Measurements from ENCODE around the gene RPL10A. TPM values are rescaled to one million over a fixed set of nuclear protein-coding genes. Genes with fewer than 3 reads are reported as not detected.

Gene RPL10A
- polyA plus RNA-seq, 4 donors: 724 to 2,603 (median 2,051) TPM

- Histone ChIP-seq H3K9me3 (ENCODE audit: control insufficient read depth in 2 of 2, insufficient read depth in 1 of 2, low read depth in 1 of 2, low read length in 1 of 2) (no peaks in the 10 kb centered on the region), H3K27ac (ENCODE audit: low read depth in 1 of 3, low read length in 2 of 3) (peak overlapping the region in 2 of 3 donors; percentile 32 to 73), H3K4me1 (ENCODE audit: control insufficient read depth in 3 of 3, insufficient read depth in 2 of 3, low read depth in 1 of 3, low read length in 2 of 3) (peaks cover 3 to 75% (median 9%) of the 10 kb centered on the region in 3 donors), H3K4me3 (ENCODE audit: low read depth in 1 of 3, low read length in 3 of 3) (no peak overlapping the region), H3K36me3 (ENCODE audit: control insufficient read depth in 3 of 3, insufficient read depth in 2 of 3, low read depth in 1 of 3, low read length in 3 of 3) (peaks cover 0 to 43% (median 0%) of the 10 kb centered on the region in 3 donors), H3K27me3 (ENCODE audit: control insufficient read depth in 3 of 3, insufficient read depth in 3 of 3, low read length in 3 of 3) (peaks cover 0 to 3% (median 0%) of the 10 kb centered on the region in 3 donors)
- DNase-seq (no peak), FAIRE-seq (no peak)
- 66 to 91% (median 87%) methylated on average over 7 of the region's 7 CpGs for WGBS, 3 donors
Measured at GRCh38 chr6:35492974-35493284, 24.7 kb downstream of the RPL10A start.

DNA sequence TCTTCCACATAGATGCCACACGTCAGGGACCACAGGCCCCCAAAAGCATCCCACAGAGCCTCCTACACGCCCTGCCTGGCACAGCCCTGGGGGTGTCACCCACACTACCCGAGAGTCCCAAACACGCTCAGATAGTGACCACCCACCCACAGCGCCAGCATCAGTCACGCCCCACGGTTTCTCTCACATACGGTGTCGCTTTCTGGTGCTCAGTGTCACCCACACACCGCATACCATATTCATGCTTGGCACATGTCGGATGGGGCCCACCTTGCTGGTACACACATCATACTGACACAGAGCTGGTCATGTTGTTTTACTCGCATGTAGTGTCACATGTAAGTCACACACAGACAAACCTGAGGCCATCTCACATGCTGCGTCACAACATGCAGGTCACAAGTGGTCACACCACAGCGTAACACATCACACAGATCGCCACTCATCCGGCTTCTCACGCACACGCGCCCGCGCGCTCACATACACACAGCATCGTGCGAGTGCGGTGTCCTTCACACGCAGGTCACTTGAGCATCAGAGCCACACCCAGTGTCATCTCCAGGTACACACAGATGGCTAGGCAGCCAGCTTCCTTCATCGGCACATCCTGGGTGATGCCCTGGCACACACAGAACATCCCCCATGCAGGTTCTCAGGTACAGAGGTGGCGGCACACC is 25.2 kb downstream of the RPL10A start:
- Histone ChIP-seq H3K27ac (ENCODE audit: low read depth in 1 of 3, low read length in 2 of 3) (peak overlapping the region in 1 of 3 donors; percentile 0), H3K4me1 (ENCODE audit: control insufficient read depth in 3 of 3, insufficient read depth in 2 of 3, low read depth in 1 of 3, low read length in 2 of 3) (peaks cover 3 to 75% (median 5%) of the 10 kb centered on the region in 3 donors)
- WGBS, 3 donors: 77 to 89% (median 78%) methylated on average over 28 of the region's 28 CpGs

GRCh38 chr6:35494161-35494563 is 26.0 kb downstream of the RPL10A start:
- Histone ChIP-seq H3K9me3 (ENCODE audit: control insufficient read depth in 2 of 2, insufficient read depth in 1 of 2, low read depth in 1 of 2, low read length in 1 of 2) (no peaks in the 10 kb centered on the region), H3K4me3 (ENCODE audit: low read depth in 1 of 3, low read length in 3 of 3) (peak overlapping the region in 2 of 3 donors; percentile 4 to 10), H3K27ac (ENCODE audit: low read depth in 1 of 3, low read length in 2 of 3) (peak overlapping the region in 1 of 3 donors; percentile 0), H3K27me3 (ENCODE audit: control insufficient read depth in 3 of 3, insufficient read depth in 3 of 3, low read length in 3 of 3) (peaks cover 0 to 14% (median 0%) of the 10 kb centered on the region in 3 donors), H3K36me3 (ENCODE audit: control insufficient read depth in 3 of 3, insufficient read depth in 2 of 3, low read depth in 1 of 3, low read length in 3 of 3) (peaks cover 0 to 38% (median 0%) of the 10 kb centered on the region in 3 donors), H3K4me1 (ENCODE audit: control insufficient read depth in 3 of 3, insufficient read depth in 2 of 3, low read depth in 1 of 3, low read length in 2 of 3) (peaks cover 3 to 77% (median 5%) of the 10 kb centered on the region in 3 donors)
- no peak for FAIRE-seq
- WGBS, 3 donors: 10 to 20% (median 10%) methylated on average over 4 of the region's 4 CpGs
- DNase-seq: no peak

More for the DNA sequence above, 25.2 kb downstream of the RPL10A start:
- no peak for DNase-seq
- Histone ChIP-seq H3K36me3 (ENCODE audit: control insufficient read depth in 3 of 3, insufficient read depth in 2 of 3, low read depth in 1 of 3, low read length in 3 of 3) (peaks cover 0 to 38% (median 0%) of the 10 kb centered on the region in 3 donors), H3K9me3 (ENCODE audit: control insufficient read depth in 2 of 2, insufficient read depth in 1 of 2, low read depth in 1 of 2, low read length in 1 of 2) (no peaks in the 10 kb centered on the region), H3K27me3 (ENCODE audit: control insufficient read depth in 3 of 3, insufficient read depth in 3 of 3, low read length in 3 of 3) (peaks cover 0 to 8% (median 0%) of the 10 kb centered on the region in 3 donors), H3K4me3 (ENCODE audit: low read depth in 1 of 3, low read length in 3 of 3) (no peak overlapping the region)
- FAIRE-seq: no peak

- peak in 1 of 2 donors; percentile 41 for DNase-seq
- H3K27ac ChIP-seq (ENCODE audit: low read depth in 1 of 3, low read length in 2 of 3): peak overlapping the region; percentile 30 to 94 (median 73)
- 32 to 56% (median 54%) methylated on average over 9 of the region's 9 CpGs for WGBS, 3 donors
- peaks cover 3 to 69% (median 5%) of the 10 kb centered on the region in 3 donors for H3K4me1 ChIP-seq (ENCODE audit: control insufficient read depth in 3 of 3, insufficient read depth in 2 of 3, low read depth in 1 of 3, low read length in 2 of 3)
- H3K9me3 ChIP-seq (ENCODE audit: control insufficient read depth in 2 of 2, insufficient read depth in 1 of 2, low read depth in 1 of 2, low read length in 1 of 2): no peaks in the 10 kb centered on the region
- H3K36me3 ChIP-seq (ENCODE audit: control insufficient read depth in 3 of 3, insufficient read depth in 2 of 3, low read depth in 1 of 3, low read length in 3 of 3): peaks cover 0 to 38% (median 0%) of the 10 kb centered on the region in 3 donors
- peak overlapping the region; percentile 71 to 91 (median 88) for H3K4me3 ChIP-seq (ENCODE audit: low read depth in 1 of 3, low read length in 3 of 3)
- peaks cover 0 to 14% (median 0%) of the 10 kb centered on the region in 3 donors for H3K27me3 ChIP-seq (ENCODE audit: control insufficient read depth in 3 of 3, insufficient read depth in 3 of 3, low read length in 3 of 3)
- no peak for FAIRE-seq
Measured at GRCh38 chr6:35495258-35496035, 27.2 kb downstream of the RPL10A start.

GRCh38 chr6:35496036-35496840 is 28.0 kb downstream of the RPL10A start:
- H3K27ac ChIP-seq (ENCODE audit: low read depth in 1 of 3, low read length in 2 of 3): peak overlapping the region; percentile 73 to 94 (median 89)
- no peak for FAIRE-seq
- peak overlapping the region; percentile 71 to 91 (median 88) for H3K4me3 ChIP-seq (ENCODE audit: low read depth in 1 of 3, low read length in 3 of 3)
- H3K9me3 ChIP-seq (ENCODE audit: control insufficient read depth in 2 of 2, insufficient read depth in 1 of 2, low read depth in 1 of 2, low read length in 1 of 2): no peaks in the 10 kb centered on the region
- WGBS, 3 donors: 9 to 31% (median 20%) methylated on average over 15 to 63 of the region's 63 CpGs
- H3K27me3 ChIP-seq (ENCODE audit: control insufficient read depth in 3 of 3, insufficient read depth in 3 of 3, low read length in 3 of 3): peaks cover 0 to 14% (median 0%) of the 10 kb centered on the region in 3 donors
- peak; percentile 73 to 90 for DNase-seq
- peaks cover 0 to 38% (median 0%) of the 10 kb centered on the region in 3 donors for H3K36me3 ChIP-seq (ENCODE audit: control insufficient read depth in 3 of 3, insufficient read depth in 2 of 3, low read depth in 1 of 3, low read length in 3 of 3)
- H3K4me1 ChIP-seq (ENCODE audit: control insufficient read depth in 3 of 3, insufficient read depth in 2 of 3, low read depth in 1 of 3, low read length in 2 of 3): peaks cover 3 to 61% (median 5%) of the 10 kb centered on the region in 3 donors

DNA sequence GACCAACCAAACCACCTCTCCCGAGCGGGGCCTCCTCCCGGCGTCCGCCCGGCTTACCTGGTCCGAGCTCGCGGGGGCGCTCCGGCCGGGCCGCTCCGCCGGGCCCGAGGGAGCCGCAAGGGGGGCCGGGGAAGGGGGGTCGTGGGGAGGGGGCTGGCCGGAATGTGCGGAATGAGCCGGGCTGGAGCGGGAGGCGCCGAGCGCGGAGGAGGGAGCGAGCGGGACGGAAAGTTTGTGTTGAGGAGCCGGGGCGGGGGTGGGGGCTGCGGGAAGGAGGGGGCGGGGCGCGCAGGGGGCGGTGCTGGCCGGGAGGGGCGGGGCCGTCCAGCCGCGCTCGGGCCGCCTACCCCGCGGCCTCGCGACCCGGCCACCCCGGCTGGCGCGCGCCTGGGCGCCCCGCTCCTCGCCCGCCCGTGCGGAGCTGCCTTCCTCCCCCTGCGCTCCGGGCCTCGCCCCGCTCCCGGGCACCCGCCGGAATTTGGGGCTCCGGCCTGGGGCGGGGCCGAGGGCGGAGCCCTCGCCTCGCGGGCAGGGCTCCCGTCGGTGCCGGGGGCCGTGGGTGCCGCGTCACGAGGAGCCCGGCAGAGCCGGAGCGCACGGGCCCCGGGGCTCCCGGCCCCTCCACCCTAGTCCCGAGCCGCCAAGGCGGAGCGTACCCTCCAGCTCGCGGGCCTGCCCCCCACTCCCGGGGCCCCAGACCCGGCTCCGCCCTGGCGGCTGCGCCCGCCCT is 28.8 kb downstream of the RPL10A start, which contains the start of gene TEAD3:
TSS of gene TEAD3 (minus strand) at position 239 of the 730 bp plus-strand sequence.
- Histone ChIP-seq H3K4me1 (ENCODE audit: control insufficient read depth in 3 of 3, insufficient read depth in 2 of 3, low read depth in 1 of 3, low read length in 2 of 3) (peaks cover 3 to 53% (median 4%) of the 10 kb centered on the region in 3 donors), H3K36me3 (ENCODE audit: control insufficient read depth in 3 of 3, insufficient read depth in 2 of 3, low read depth in 1 of 3, low read length in 3 of 3) (peaks cover 0 to 35% (median 0%) of the 10 kb centered on the region in 3 donors), H3K27me3 (ENCODE audit: control insufficient read depth in 3 of 3, insufficient read depth in 3 of 3, low read length in 3 of 3) (peaks cover 0 to 14% (median 0%) of the 10 kb centered on the region in 3 donors), H3K27ac (ENCODE audit: low read depth in 1 of 3, low read length in 2 of 3) (peak within 1 kb of the TSS; percentile 87 to 94 (median 89)), H3K9me3 (ENCODE audit: control insufficient read depth in 2 of 2, insufficient read depth in 1 of 2, low read depth in 1 of 2, low read length in 1 of 2) (no peaks in the 10 kb centered on the region), H3K4me3 (ENCODE audit: low read depth in 1 of 3, low read length in 3 of 3) (peak within 1 kb of the TSS; percentile 71 to 91 (median 88))
- WGBS, 3 donors: 0 to 1% (median 1%) methylated on average over 16 to 98 of the region's 98 CpGs
- FAIRE-seq: no peak
- DNase-seq: peak; percentile 55 to 86

- H3K4me3 ChIP-seq (ENCODE audit: low read depth in 1 of 3, low read length in 3 of 3): peak overlapping the region; percentile 55 to 91 (median 71)
- peak; percentile 20 to 79 for DNase-seq
- H3K27me3 ChIP-seq (ENCODE audit: control insufficient read depth in 3 of 3, insufficient read depth in 3 of 3, low read length in 3 of 3): peaks cover 0 to 14% (median 0%) of the 10 kb centered on the region in 3 donors
- peak overlapping the region; percentile 65 to 87 (median 86) for H3K27ac ChIP-seq (ENCODE audit: low read depth in 1 of 3, low read length in 2 of 3)
- H3K4me1 ChIP-seq (ENCODE audit: control insufficient read depth in 3 of 3, insufficient read depth in 2 of 3, low read depth in 1 of 3, low read length in 2 of 3): peaks cover 0 to 45% (median 3%) of the 10 kb centered on the region in 3 donors
- 6 to 15% (median 11%) methylated on average over 48 to 77 of the region's 77 CpGs for WGBS, 3 donors
- no peak for FAIRE-seq
- peaks cover 0 to 28% (median 0%) of the 10 kb centered on the region in 3 donors for H3K36me3 ChIP-seq (ENCODE audit: control insufficient read depth in 3 of 3, insufficient read depth in 2 of 3, low read depth in 1 of 3, low read length in 3 of 3)
- no peaks in the 10 kb centered on the region for H3K9me3 ChIP-seq (ENCODE audit: control insufficient read depth in 2 of 2, insufficient read depth in 1 of 2, low read depth in 1 of 2, low read length in 1 of 2)
Measured at GRCh38 chr6:35497571-35498421, 29.6 kb downstream of the RPL10A start.
